ENCODE data around the gene NEK7. TPM values are rescaled to one million over a fixed set of nuclear protein-coding genes. Genes with fewer than 3 reads are reported as not detected.

Gene NEK7
- total RNA-seq, 4 donors from 2014 or later, result 95.7 to 145 (median 132) TPM

GRCh38 chr1:198153103-198153502 lies 3.7 kb upstream of the NEK7 start:
- H3K4me1 ChIP-seq, result no peaks in the 10 kb centered on the region
- no peak overlapping the region for H3K4me3 ChIP-seq
- H3K36me3 ChIP-seq, result peaks cover 0 to 2% of the 10 kb centered on the region in 2 donors
- H3K9me3 ChIP-seq, result no peaks in the 10 kb centered on the region
- TF ChIP-seq POLR2A (IDR thresholded peaks at IDR 0.05), result no peak
- no peak for TF ChIP-seq CTCF (IDR thresholded peaks at IDR 0.05)
- no peaks in the 10 kb centered on the region for H3K27me3 ChIP-seq
- DNase-seq, result no peak
- no peak overlapping the region for H3K27ac ChIP-seq
- intact Hi-C loops (cut with DNase I; ENCODE audit: low total_unique reads), result no loop called here

- H3K4me1 ChIP-seq, result no peaks in the 10 kb centered on the region
- H3K27ac ChIP-seq, result no peak overlapping the region
- no peak overlapping the region for H3K4me3 ChIP-seq
- no peaks in the 10 kb centered on the region for H3K27me3 ChIP-seq
- DNase-seq, result no peak
- TF ChIP-seq POLR2A (IDR thresholded peaks at IDR 0.05), result no peak
- no peak for TF ChIP-seq CTCF (IDR thresholded peaks at IDR 0.05)
- peaks cover 0 to 2% of the 10 kb centered on the region in 2 donors for H3K36me3 ChIP-seq
- no peaks in the 10 kb centered on the region for H3K9me3 ChIP-seq
- intact Hi-C loops (cut with DNase I; ENCODE audit: low total_unique reads), result no loop called here
Observed at GRCh38 chr1:198153804-198154203, 3.0 kb upstream of the NEK7 start.

- Histone ChIP-seq H3K9me3 (no peaks in the 10 kb centered on the region), H3K4me1 (peaks cover 0 to 5% of the 10 kb centered on the region in 2 donors), H3K27ac (no peak overlapping the region), H3K4me3 (no peak overlapping the region), H3K36me3 (peaks cover 0 to 2% of the 10 kb centered on the region in 2 donors), H3K27me3 (no peaks in the 10 kb centered on the region)
- intact Hi-C loops (cut with DNase I; ENCODE audit: low total_unique reads), result no loop called here
- TF ChIP-seq POLR2A (IDR thresholded peaks at IDR 0.05), result no peak
- DNase-seq, result no peak
Observed at GRCh38 chr1:198155253-198155652, 1.5 kb upstream of the NEK7 start.

GRCh38 chr1:198156111-198156744 lies 570 bp upstream of the NEK7 start:
- intact Hi-C loops (cut with DNase I; ENCODE audit: low total_unique reads), result no loop called here
- H3K27me3 ChIP-seq, result no peaks in the 10 kb centered on the region
- H3K9me3 ChIP-seq, result no peaks in the 10 kb centered on the region
- peak overlapping the region; percentile 92 to 99 for H3K27ac ChIP-seq
- DNase-seq, result peak; percentile 49 to 63
- TF ChIP-seq CTCF (IDR thresholded peaks at IDR 0.05) (peak; percentile 58 to 74 (median 64)), POLR2A (IDR thresholded peaks at IDR 0.05) (no peak)
- H3K36me3 ChIP-seq, result no peaks in the 10 kb centered on the region
- peak overlapping the region; percentile 75 to 98 for H3K4me3 ChIP-seq
- peaks cover 0 to 5% of the 10 kb centered on the region in 2 donors for H3K4me1 ChIP-seq

GRCh38 chr1:198157241-198157846 lies 546 bp downstream of the NEK7 start:
- Histone ChIP-seq H3K4me3 (peak overlapping the region; percentile 75 to 98), H3K9me3 (no peaks in the 10 kb centered on the region), H3K36me3 (no peaks in the 10 kb centered on the region), H3K4me1 (peaks cover 0 to 11% of the 10 kb centered on the region in 2 donors), H3K27ac (peak overlapping the region; percentile 92 to 99), H3K27me3 (no peaks in the 10 kb centered on the region)
- DNase-seq, result peak; percentile 86 to 90
- TF ChIP-seq CTCF (IDR thresholded peaks at IDR 0.05) (no peak), POLR2A (IDR thresholded peaks at IDR 0.05) (peak; percentile 15 to 80)
- intact Hi-C loops (cut with DNase I; ENCODE audit: low total_unique reads), result no loop called here

Data from uterus (tissue), 4 donors.